ENCODE data around the gene IGSF6. TPM values are rescaled to one million over a fixed set of nuclear protein-coding genes. Genes with fewer than 3 reads are reported as not detected.

The IGSF6 gene
- total and polyA plus RNA-seq, 2 of the 13 experiments (the other 11 are each of a cell fraction or from before 2014, with no cell fraction given): not detected

GRCh38 chr16:21638573-21638975, 13.8 kb downstream of the IGSF6 start (continued):
- TF ChIP-seq ZNF205 (CRISPR knock-in tag; IDR thresholded peaks at IDR 0.05) (peak; percentile 95), FOXO4 (CRISPR knock-in tag; conservative IDR thresholded peaks at IDR 0.05) (no peak), ZNF503 (CRISPR knock-in tag; IDR thresholded peaks at IDR 0.05) (peak; percentile 90), SMARCE1 (IDR thresholded peaks at IDR 0.05; ENCODE audit: borderline replicate concordance) (no peak), SALL2 (CRISPR knock-in tag; IDR thresholded peaks at IDR 0.05) (no peak), ZNF605 (CRISPR knock-in tag; IDR thresholded peaks at IDR 0.05) (no peak), PRMT3 (CRISPR knock-in tag; IDR thresholded peaks at IDR 0.05; ENCODE audit: borderline replicate concordance, low read depth) (no peak), HOXA9 (CRISPR knock-in tag; IDR thresholded peaks at IDR 0.05; ENCODE audit: borderline replicate concordance) (no peak; the same call in 1 of the 2 replicates), ZNF784 (CRISPR knock-in tag; IDR thresholded peaks at IDR 0.05; ENCODE audit: borderline replicate concordance) (0 out of 2 replicates have a peak, but pooled peaks have one; percentile 43), ZNF670 (CRISPR knock-in tag; IDR thresholded peaks at IDR 0.05; ENCODE audit: borderline replicate concordance) (no peak; the same call in 1 of the 2 replicates), SOX6 (IDR thresholded peaks at IDR 0.05) (no peak), SOX6 (CRISPR knock-in tag; IDR thresholded peaks at IDR 0.05) (peak; percentile 72), ZNF12 (CRISPR knock-in tag; IDR thresholded peaks at IDR 0.05) (peak; percentile 69; the same call in 1 of the 2 replicates), SRSF9 (IDR thresholded peaks at IDR 0.05; ENCODE audit: borderline replicate concordance, insufficient read depth, low read depth, low read length, poor library complexity, severe bottlenecking) (no peak), REL (CRISPR knock-in tag; conservative IDR thresholded peaks at IDR 0.05) (no peak), ZFP82 (CRISPR knock-in tag; IDR thresholded peaks at IDR 0.05; ENCODE audit: borderline replicate concordance) (no peak), ZNF44 (CRISPR knock-in tag; IDR thresholded peaks at IDR 0.05) (no peak), MED1 (CRISPR knock-in tag; IDR thresholded peaks at IDR 0.05) (peak; percentile 67), HMGXB3 (CRISPR knock-in tag; IDR thresholded peaks at IDR 0.05; ENCODE audit: borderline replicate concordance) (peak; percentile 44; the same call in 1 of the 2 replicates), CC2D1A (CRISPR knock-in tag; IDR thresholded peaks at IDR 0.05) (no peak), FOXK2 (IDR thresholded peaks at IDR 0.05) (no peak)
